Omental fat pad (tissue), 4 donors: ENCODE data around the gene MDK. TPM values are rescaled to one million over a fixed set of nuclear protein-coding genes. Genes with fewer than 3 reads are reported as not detected.

Experiments
- ATAC-seq: fragments of 150-250 bp; one replicate; pipeline ENCODE4 v1.9.1; 2016; ENCODE audit warnings: mild to moderate bottlenecking, moderate library complexity; ENCODE audit not compliant: low FRiP score
- DNase-seq: peaks from one replicate; pipeline ENCODE4 v3.0.0-alpha.2; 2019; ENCODE audit warnings: low spot score
- CTCF ChIP-seq, 3 donors: fragments of 450-650 bp; IDR thresholded peaks; one replicate each; pipeline ENCODE4 v1.5.1; 2016 to 2017; ENCODE audit warnings: antibody characterized with exemption in 3 of 3, mild to moderate bottlenecking in 3 of 3, moderate library complexity in 2 of 3
- total RNA-seq, 4 donors: library from RNA; depleted of rRNA; stranded (reverse); fragments of >200 nt; gene quantifications; one replicate each; pipeline ENCODE4 v1.1.0, GENCODE V29; 2016

The MDK gene
- total RNA-seq, 4 donors from 2014 or later = 11.7 to 18.1 (median 15.2) TPM

- peak; percentile 25 for ATAC-seq
- TF ChIP-seq CTCF (IDR thresholded peaks at IDR 0.05) = no peak
- no peak for DNase-seq
Measured at GRCh38 chr11:46347637-46348311, 33.7 kb upstream of the MDK start.

- no peak for TF ChIP-seq CTCF (IDR thresholded peaks at IDR 0.05)
- DNase-seq (no peak), ATAC-seq (no peak)
Measured at GRCh38 chr11:46348566-46349401, 32.7 kb upstream of the MDK start.

GRCh38 chr11:46350695-46351094, 30.8 kb upstream of the MDK start:
- ATAC-seq (no peak), DNase-seq (no peak)
- TF ChIP-seq CTCF (IDR thresholded peaks at IDR 0.05) = no peak

GRCh38 chr11:46351148-46351547, 30.3 kb upstream of the MDK start:
- ATAC-seq (no peak), DNase-seq (no peak)
- TF ChIP-seq CTCF (IDR thresholded peaks at IDR 0.05) = no peak

- no peak for TF ChIP-seq CTCF (IDR thresholded peaks at IDR 0.05)
- DNase-seq = no peak
- no peak for ATAC-seq
Measured at GRCh38 chr11:46351606-46352005, 29.9 kb upstream of the MDK start.

GRCh38 chr11:46352063-46352841, 29.2 kb upstream of the MDK start:
- no peak for TF ChIP-seq CTCF (IDR thresholded peaks at IDR 0.05)
- DNase-seq (no peak), ATAC-seq (no peak)
